HG03175 (cell line): ENCODE measurements around the gene PCED1B.
"Not testable (repeated sequence)": the region's sequence is repeated elsewhere in the genome, so short reads cannot be mapped to it uniquely, and the experiment has no call there.

Experiments used
- ATAC-seq: cut with Tn5 transposase; IDR thresholded peaks from one replicate; pipeline ENCODE4 v1.9.1; 2021; ENCODE audit warnings: mild to moderate bottlenecking, moderate library complexity; ENCODE audit not compliant: unreplicated experiment

PCED1B gene

DNA sequence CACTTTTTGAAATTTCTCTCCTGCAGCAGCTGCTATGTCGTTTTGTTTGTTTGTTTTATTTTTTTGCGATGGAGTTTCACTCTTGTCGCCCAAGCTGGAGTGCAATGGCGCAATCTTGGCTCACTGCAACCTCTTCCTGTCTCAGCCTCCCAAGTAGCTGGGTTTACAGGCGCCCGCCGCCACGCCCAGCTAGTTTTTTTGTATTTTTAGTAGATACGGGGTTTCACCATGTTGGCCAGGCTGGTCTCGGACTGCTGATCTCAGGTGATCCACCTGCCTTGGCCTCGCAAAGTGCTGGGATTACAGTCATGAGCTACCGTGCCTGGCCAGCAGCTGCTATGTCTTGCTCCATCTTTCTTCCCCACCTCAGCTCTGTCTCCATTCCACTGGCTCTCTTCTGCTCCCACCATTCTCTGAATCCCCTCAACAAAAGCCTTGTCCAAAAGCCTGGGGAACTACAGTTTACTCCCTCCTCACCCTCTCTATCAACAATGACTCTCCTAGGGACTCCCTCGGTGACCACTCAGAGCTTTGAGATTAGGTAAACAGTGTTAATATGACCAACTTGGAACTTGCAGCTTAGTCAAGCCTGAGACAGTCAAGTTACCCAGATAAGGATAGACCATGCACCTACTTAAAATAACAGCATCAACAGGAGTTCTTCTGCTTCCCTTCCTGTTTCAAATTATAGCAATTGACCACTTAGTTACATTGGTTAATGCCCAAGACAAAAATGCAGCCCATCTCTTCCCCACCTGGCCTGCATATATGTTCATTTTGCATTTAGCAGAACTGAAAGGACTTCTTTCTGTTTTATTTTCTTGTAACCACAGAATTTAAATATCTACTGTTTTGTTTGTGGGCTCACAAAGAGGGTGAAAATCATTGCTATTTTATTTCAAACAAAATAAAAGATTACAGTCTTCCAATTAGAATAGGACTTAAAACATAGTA, 189.4 kb downstream of the PCED1B start:
- peak; percentile 90 for ATAC-seq

DNA sequence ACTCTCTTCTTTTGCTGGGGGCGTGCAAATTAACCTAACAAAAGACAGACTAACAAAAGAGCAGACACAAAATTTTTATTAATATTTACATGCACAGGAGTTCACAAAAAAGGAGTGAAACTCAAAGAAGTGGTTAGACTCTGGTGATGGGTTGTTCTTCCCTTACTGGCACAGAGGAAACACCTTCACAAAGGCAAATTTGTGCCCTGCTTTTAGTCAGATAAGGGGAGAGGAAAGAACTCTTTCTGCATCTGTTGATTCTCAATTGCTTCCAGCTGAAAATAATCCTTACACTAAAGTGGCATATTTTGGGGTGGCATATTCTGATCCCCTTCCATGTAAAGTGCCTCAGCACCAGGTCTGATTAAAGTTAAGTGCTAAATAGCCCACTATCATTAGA, 190.5 kb downstream of the PCED1B start:
- ATAC-seq, result no peak

DNA sequence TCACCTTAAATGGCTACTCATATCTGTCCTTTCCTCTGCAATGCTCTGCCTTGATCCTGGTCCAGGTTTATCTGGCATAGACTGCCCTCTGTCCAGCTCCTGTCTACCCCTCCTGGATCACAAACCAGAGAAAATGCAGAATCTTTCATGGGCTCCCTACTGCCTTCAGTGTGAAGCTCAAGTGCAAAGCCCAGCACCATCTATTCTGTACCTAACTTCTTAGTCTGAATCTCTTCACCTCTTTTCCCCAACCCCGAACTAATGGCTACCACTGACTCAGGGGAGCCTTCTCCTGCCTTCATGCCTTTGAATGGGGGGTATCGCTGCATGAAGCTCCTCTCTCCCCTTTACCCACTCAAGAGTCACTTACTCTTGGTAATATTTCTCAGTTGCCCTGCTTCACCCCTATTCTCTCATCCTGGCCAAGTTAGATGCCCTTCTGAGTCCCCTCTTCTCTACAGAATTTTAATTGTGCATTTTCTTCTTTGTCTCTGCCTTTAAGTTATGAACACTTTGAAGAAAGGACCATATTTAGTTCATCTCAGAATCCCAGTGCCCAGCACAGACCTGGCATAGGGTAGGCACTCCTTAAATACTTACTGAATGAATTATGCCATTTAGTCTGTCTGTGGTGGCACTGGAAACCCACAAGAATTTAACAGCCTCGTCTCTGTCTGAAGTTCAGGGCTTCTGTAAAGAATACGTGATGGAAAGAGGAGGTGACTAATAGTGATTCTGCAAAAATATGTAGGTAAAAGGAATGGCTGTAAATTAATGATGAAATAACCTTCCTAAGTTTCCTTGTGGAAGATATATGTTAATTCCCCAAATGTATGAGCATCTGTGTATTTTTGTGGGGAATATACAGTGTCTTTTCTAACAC, 191.6 kb downstream of the PCED1B start:
- ATAC-seq, result no peak

DNA sequence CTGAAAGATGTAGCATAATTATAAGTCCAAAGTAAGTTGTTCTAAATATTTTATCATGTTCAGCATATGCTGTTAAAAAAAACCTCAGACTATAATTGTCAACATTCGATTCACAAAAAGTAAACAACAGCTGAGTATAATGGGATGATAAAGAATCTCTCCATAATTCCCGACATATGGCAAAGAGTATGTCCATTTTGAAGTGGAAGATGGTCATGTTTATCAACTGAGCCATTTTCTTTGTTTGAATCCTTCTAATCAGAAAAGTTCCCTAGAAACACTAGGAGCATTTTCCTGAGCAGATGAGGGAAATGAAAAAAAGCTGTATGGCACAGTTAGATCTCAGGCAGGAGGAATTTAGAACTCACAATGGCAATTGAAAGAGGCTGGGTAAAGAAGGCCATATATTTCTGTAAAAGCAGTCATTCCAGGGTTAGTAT, 192.4 kb downstream of the PCED1B start:
- ATAC-seq, result no peak

DNA sequence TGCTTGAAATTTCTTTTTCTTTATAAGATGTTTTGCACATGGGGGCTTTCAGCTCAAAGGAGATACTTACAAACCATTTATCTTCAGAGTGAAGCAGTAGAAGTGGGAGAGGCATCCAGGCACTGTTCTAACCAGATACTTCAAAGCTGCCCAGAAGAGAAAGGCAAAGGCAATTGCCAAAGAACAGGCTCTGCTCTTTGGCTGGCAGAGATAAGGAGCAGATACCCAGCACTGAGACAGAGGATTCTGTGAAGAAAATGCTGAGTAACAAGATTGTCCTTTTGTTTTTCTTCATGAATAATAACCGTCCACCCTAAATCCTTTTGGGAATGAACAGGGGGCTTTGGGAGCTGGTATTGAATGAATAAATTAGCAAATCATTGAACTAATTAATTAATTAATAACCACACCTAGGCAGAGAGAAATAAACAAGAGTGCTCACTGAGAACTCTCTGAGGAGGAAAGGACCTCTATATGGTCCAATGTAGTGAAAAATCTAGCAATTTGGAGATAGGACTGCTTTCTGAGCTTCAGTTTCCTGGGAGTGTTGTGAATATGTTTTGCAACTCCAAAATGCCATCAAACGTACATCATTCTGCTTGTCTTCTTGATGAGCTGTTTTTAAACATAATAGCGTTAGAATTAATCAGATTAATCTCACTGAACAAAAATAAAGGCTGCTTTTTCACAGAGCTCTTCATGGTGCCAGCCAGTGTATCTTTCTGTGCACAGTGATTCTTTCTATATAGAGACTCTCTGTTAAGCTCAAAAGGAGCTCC, 193.2 kb downstream of the PCED1B start:
- ATAC-seq, result no peak

DNA sequence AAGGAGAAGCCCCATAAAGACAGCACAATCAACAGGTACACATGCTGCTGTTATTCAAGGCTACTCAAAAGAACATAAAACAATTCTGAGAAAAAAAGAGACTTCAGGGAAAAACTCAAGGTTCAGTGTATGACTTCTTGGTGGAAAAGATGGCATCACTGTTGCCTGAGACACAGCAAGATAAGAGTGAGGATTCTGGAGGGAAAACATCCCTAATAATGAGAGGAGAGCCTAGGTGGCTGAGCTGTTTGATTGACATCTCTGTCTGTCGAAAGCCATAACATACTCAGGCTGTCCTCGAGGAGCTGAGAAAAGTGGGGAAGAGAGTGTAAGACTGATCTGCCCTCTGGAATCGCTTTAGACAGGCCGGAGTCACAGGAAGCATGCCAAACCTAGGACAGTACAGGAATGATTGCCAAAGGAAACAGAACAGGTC, 193.8 kb downstream of the PCED1B start:
- no peak for ATAC-seq

DNA sequence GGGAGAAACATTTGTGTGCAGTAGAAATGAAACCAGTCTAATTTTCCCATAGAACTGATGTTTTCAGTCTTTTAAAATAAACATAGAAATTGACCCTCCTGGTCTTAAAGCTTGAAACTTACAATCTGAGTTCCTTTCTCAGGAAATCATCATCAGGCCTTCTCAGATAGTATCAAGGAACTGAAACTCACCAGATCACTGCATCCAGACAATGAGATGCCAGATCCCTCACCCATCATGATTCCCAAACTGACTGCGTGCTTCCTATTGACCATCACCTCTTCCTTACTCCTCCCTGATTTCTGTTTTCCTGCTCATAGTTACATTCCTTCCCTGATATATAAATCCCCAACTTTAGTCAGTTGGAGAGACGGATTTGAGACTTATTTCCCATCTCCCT, 195.3 kb downstream of the PCED1B start:
- ATAC-seq, result no peak

DNA sequence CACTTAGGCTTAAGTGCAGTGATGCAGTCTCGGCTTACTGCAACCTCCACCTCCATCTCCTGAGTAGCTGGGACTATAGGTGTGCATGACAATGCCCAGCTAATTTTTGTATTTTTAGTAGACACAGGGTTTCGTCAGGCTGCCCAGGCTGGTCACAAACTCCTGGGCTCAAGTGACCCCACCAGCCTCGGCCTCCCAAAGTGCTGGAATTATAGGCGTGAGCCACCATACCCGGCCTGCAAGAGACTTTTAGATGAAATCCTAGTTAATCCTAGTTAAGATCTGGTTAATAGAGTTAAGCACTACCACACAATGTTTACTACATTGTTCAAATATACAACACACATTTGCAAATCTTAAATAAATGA, 196.8 kb downstream of the PCED1B start:
- no peak for ATAC-seq

DNA sequence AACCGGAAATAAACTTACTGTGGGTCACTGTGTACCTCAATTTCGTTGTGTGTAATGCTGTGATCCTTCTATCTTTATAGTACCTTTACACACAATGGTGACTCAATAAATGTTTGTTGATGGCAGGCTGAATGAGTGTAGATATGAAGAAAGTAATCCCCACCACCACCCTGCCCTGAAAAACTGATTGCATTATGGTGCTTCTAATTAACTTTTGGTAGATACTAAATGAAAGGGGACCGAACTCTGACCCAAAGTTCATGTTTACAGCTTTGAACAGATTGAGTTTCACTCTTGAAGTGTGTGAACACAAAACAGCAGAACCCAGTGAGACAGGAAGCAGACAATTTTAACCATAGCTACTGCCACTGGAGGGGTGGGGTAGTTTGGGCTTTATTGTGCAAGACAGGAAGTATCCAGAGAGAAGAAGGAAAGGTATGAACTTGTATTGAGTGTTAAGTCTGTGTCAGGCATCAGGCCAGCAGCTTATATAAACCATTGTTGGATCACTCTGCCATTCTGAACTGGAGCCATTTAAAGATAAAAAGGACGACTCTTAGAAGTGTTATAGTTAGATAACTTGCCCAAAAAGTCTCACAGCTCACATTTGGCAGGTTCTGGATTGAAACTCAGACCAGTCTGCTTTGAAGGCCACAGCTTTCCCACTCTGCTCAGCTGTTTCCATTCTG, 197.3 kb downstream of the PCED1B start:
- ATAC-seq, result peak; percentile 95

DNA sequence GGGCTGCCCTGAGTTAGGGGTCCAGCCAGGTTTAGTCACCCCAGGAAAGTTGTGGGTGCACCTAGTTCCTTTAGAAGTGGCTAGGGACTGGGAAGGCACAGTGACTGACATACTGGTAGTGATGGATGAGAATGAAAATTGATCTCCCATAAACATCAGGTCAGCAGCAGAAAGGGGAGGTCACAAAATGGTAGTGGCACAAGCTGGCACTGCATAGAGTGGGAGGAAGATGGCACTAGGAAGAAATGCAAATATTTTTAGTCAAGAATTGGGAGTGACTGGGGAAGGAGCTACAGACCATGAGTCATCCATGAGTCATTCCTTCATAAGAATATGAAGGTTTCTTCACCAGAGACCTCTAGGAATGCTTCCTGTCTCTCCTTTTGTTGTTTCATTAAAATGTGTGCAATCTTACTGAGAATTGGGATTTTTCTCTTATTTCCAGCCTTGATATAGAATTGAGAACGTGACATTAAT, 198.6 kb downstream of the PCED1B start:
- no peak for ATAC-seq

DNA sequence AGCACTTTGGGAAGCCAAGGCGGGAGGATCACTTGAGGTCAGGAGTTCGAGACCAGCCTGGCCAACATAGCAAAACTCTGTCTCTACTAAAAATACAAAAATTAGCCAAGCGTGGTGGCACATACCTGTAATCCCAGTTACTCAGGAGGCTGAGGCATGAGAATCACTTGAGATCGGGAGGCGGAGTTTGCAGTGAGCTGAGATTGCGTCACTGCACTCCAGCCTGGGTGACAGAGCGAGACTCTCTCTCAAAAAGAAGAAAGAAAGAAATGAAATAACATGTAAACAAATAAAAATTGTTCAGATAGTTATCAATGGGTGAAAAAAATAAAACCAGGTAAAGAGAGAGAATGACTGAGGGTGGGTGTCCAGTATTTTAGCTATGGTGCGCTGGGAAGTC, 200.3 kb downstream of the PCED1B start:
- not testable (repeated sequence) for ATAC-seq

DNA sequence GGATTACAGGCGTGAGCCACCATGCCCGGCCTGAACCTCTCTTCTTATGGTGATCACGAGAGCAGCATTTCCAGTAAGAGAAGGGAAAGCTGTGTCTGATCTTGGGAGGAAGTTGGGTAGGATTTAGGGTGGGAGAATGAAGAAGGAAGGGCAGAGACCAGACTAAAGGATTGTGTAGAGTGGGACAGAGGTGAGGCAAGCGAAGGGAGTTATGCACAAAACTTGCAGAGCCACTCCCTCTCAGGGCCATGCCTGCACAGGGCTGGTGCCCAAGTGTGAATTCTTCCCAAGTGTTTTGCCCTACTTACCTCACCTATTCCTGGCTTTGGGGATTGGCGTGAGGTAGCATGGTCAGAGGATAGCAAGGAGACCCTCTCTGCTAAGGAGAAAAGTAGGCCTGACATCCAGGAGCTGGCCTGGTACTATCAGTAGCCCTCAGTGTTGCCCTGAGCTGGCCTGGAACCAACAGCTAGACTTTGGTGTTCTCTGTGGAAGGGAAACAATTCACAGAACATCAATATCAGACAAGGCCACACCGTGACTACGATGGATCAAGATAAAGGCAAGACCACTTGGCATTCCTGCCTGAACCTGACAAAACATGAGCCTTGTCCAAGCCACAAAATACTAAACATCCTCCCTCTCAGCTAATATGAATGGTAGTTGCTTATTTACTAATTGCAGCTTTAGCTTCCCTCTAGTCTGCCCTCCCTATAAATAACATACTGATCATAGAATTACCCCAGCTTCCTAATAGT, 201.3 kb downstream of the PCED1B start:
- ATAC-seq, result no peak

DNA sequence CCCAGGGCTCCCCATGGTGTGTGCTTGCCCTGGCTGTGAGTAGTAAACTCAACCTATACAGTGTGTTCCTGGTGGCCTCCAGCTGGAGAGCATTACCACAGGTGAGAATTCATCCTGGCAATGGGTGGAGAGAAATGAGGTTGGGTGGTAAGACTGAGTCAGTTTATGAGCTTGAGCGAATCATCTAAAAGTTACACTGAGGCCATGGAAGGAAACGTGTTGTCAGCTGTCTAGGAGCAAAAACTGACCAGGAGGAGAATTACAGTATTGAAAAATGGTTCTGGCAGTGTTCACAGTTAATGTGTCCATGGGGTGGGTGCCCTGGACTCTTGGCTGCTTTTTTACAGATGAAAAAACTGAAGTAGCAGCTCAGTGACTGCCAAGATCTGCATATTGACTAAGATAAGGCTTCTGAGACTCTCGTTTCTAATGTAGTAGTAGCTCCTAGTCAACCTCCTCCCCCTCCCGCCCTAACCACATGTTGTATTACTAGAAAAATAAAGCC, 202.3 kb downstream of the PCED1B start:
- no peak for ATAC-seq

DNA sequence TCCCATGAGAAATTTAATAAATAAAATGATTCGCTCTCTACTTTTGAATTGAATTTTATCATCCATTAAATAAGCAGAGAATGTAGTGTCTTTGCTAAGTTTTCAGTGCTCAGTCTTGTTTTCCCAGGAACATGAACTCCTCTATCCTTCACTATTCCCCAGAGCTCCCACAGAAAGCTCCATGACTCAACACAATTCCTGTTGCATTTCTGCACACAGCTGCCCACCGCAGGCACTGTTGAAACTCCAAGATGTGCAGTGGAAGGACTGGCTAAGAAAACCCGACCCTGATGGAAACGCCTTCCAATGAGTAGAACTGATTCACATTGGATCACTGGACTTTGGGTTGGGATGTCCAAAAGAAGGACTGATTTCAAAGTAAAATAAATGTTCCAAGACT, 202.8 kb downstream of the PCED1B start:
- ATAC-seq, result no peak
